HepG2 (cell line): ENCODE measurements around the gene MC1R. TPM values are rescaled to one million over a fixed set of nuclear protein-coding genes. Genes with fewer than 3 reads are reported as not detected.
A peak's percentile ranks its signal among the peaks of the same experiment; 100 is the strongest.

Experiments
- ATRX ChIP-seq: sonication (generic); formaldehyde crosslinking; IDR thresholded peaks from 2 replicates; pipeline ENCODE4 v1.4.0; 2020; ENCODE audit warnings: missing genetic modification reagents, borderline replicate concordance
- CHD4 ChIP-seq: fragments of 200-600 bp; sonication (generic); IDR thresholded peaks from 2 replicates; pipeline ENCODE4 v1.7.0; 2017; ENCODE audit warnings: mild to moderate bottlenecking, low read length, borderline replicate concordance
- FOXP1 ChIP-seq, 2 experiments: fragments of 450-650 bp in 1 of 2; IDR thresholded peaks; 2 replicates each; pipeline ENCODE4 v1.6.1; 2017 to 2018; ENCODE audit warnings: antibody characterized with exemption in 1 of 2
- HBP1 ChIP-seq: IDR thresholded peaks from 2 replicates; pipeline ENCODE4 v1.6.1; 2016; ENCODE audit warnings: low read depth, control low read depth
- HMGXB4 ChIP-seq, 2 experiments: sonication (generic) in 1 of 2; formaldehyde crosslinking in 1 of 2; IDR thresholded peaks; 2 replicates each; pipeline versions ENCODE4 v1.4.0 to v1.6.1; 2018 to 2020; ENCODE audit warnings: missing genetic modification reagents in 2 of 2, borderline replicate concordance in 1 of 2, low read depth in 1 of 2, mild to moderate bottlenecking in 1 of 2, missing biosample characterization in 1 of 2
- HNRNPK ChIP-seq: fragments of 200-400 bp; formaldehyde crosslinking; IDR thresholded peaks from 2 replicates; pipeline ENCODE4 v1.6.1; 2018; ENCODE audit warnings: low read length, low read depth, moderate library complexity, mild to moderate bottlenecking; ENCODE audit not compliant: poor library complexity, severe bottlenecking
- HOXA3 ChIP-seq: sonication (generic); formaldehyde crosslinking; IDR thresholded peaks from 2 replicates; pipeline ENCODE4 v1.5.0; 2020; ENCODE audit warnings: missing genetic modification reagents
- HOXA7 ChIP-seq: sonication (generic); formaldehyde crosslinking; IDR thresholded peaks from 2 replicates; pipeline ENCODE4 v1.8.1; 2022; ENCODE audit warnings: mild to moderate bottlenecking, missing genetic modification reagents, moderate library complexity
- NR2F6 ChIP-seq, 2 experiments: IDR thresholded peaks; 2 replicates each; pipeline ENCODE4 v1.6.1; 2016; ENCODE audit warnings: antibody characterized with exemption in 1 of 2, mild to moderate bottlenecking in 1 of 2
- POLR2G ChIP-seq: fragments of 200-400 bp; formaldehyde crosslinking; IDR thresholded peaks from 2 replicates; pipeline ENCODE4 v1.6.1; 2018; ENCODE audit warnings: mild to moderate bottlenecking, low read depth, low read length, moderate library complexity
- PTBP1 ChIP-seq: fragments of 200-400 bp; formaldehyde crosslinking; IDR thresholded peaks from 2 replicates; pipeline ENCODE4 v1.6.1; 2018; ENCODE audit warnings: low read length, low read depth; ENCODE audit not compliant: poor library complexity, severe bottlenecking
- TBP ChIP-seq: sonication (generic); formaldehyde crosslinking; IDR thresholded peaks from 2 replicates; pipeline ENCODE4 v1.5.0; 2020; ENCODE audit warnings: missing genetic modification reagents
- TSC22D2 ChIP-seq: sonication (generic); formaldehyde crosslinking; IDR thresholded peaks from 2 replicates; pipeline ENCODE4 v1.5.1; 2020; ENCODE audit warnings: missing genetic modification reagents, mild to moderate bottlenecking, borderline replicate concordance
- ZFP1 ChIP-seq: IDR thresholded peaks from 2 replicates; pipeline ENCODE4 v1.6.1; 2016
- ZFP36L2 ChIP-seq: sonication (generic); formaldehyde crosslinking; IDR thresholded peaks from 2 replicates; pipeline ENCODE4 v1.4.0; 2020; ENCODE audit warnings: missing genetic modification reagents
- ZNF382 ChIP-seq: sonication (generic); formaldehyde crosslinking; IDR thresholded peaks from 2 replicates; pipeline ENCODE4 v1.5.0; 2020; ENCODE audit warnings: missing genetic modification reagents, mild to moderate bottlenecking, borderline replicate concordance
- ZNF776 ChIP-seq: sonication (generic); formaldehyde crosslinking; IDR thresholded peaks from 2 replicates; pipeline ENCODE4 v1.4.0; 2020; ENCODE audit warnings: mild to moderate bottlenecking, missing genetic modification reagents
- ZNF784 ChIP-seq: sonication (generic); formaldehyde crosslinking; IDR thresholded peaks from 2 replicates; pipeline ENCODE4 v1.5.1; 2020; ENCODE audit warnings: missing genetic modification reagents, mild to moderate bottlenecking, borderline replicate concordance
- polyA plus RNA-seq, 8 experiments: library from polyadenylated mRNA; depleted of rRNA in 3 of 8; stranded (reverse) in 7 of 8; unstranded in 1 of 8; fragments of >200 nt; fragmentation: Illumina TruSeq in 4 of 8; extraction: Trizol in 4 of 8; gene quantifications; 2 replicates each; pipeline versions ENCODE4 v1.2.1 to v1.2.3, GENCODE V29; 2011 to 2016; ENCODE audit warnings: low read depth in 4 of 8, missing spikeins in 1 of 8, mixed read lengths in 1 of 8; ENCODE audit not compliant: insufficient read depth in 1 of 8
- total RNA-seq, 5 experiments: library from RNA; depleted of rRNA; stranded (reverse); fragments of >200 nt; fragmentation: Illumina TruSeq; extraction: Trizol; gene quantifications; 2 replicates each; pipeline ENCODE4 v1.2.3, GENCODE V29; 2016; ENCODE audit warnings: low read depth in 1 of 5
- TF ChIP-seq, protein P1 (sequence below): sonication (generic); formaldehyde crosslinking; IDR thresholded peaks from 2 replicates; pipeline ENCODE4 v1.5.0; 2020; ENCODE audit warnings: mild to moderate bottlenecking, missing genetic modification reagents
- TF ChIP-seq, protein P2 (sequence below): sonication (generic); formaldehyde crosslinking; IDR thresholded peaks from 2 replicates; pipeline ENCODE4 v1.8.1; 2023; ENCODE audit warnings: mild to moderate bottlenecking, missing genetic modification reagents

Gene MC1R
- total and polyA plus RNA-seq, 2 of the 13 experiments (the other 11 are each of a cell fraction or from before 2014, with no cell fraction given), result 9.1 to 14.8 TPM

- TF ChIP-seq HMGXB4 (CRISPR knock-in tag; IDR thresholded peaks at IDR 0.05; ENCODE audit: borderline replicate concordance in 1 of 2, low read depth in 1 of 2), result peak; percentile 83 to 93
- peak; percentile 65; the same call in 1 of the 2 replicates for TF ChIP-seq NR2F6 (IDR thresholded peaks at IDR 0.05)
- TF ChIP-seq NR2F6 (CRISPR knock-in tag; IDR thresholded peaks at IDR 0.05), result peak; percentile 95
- peak; percentile 97 for TF ChIP-seq TSC22D2
- TF ChIP-seq, protein P1, sequence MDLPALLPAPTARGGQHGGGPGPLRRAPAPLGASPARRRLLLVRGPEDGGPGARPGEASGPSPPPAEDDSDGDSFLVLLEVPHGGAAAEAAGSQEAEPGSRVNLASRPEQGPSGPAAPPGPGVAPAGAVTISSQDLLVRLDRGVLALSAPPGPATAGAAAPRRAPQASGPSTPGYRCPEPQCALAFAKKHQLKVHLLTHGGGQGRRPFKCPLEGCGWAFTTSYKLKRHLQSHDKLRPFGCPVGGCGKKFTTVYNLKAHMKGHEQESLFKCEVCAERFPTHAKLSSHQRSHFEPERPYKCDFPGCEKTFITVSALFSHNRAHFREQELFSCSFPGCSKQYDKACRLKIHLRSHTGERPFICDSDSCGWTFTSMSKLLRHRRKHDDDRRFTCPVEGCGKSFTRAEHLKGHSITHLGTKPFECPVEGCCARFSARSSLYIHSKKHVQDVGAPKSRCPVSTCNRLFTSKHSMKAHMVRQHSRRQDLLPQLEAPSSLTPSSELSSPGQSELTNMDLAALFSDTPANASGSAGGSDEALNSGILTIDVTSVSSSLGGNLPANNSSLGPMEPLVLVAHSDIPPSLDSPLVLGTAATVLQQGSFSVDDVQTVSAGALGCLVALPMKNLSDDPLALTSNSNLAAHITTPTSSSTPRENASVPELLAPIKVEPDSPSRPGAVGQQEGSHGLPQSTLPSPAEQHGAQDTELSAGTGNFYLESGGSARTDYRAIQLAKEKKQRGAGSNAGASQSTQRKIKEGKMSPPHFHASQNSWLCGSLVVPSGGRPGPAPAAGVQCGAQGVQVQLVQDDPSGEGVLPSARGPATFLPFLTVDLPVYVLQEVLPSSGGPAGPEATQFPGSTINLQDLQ (CRISPR knock-in tag), result peak; percentile 69; the same call in 1 of the 2 replicates
- TF ChIP-seq ZNF776 (CRISPR knock-in tag), result 0 out of 2 replicates have a peak, but pooled peaks have one; percentile 86
- peak; percentile 98 for TF ChIP-seq ZNF784 (CRISPR knock-in tag)
- no peak for TF ChIP-seq ZNF382 (CRISPR knock-in tag)
- peak; percentile 68 for TF ChIP-seq HNRNPK
- peak; percentile 94; the same call in 1 of the 2 replicates for TF ChIP-seq ZFP1 (CRISPR knock-in tag)
- 0 out of 2 replicates have a peak, but pooled peaks have one; percentile 84 for TF ChIP-seq ZFP36L2 (CRISPR knock-in tag)
- peak; percentile 75; the same call in 1 of the 2 replicates for TF ChIP-seq TBP (CRISPR knock-in tag)
- no peak for TF ChIP-seq ATRX (CRISPR knock-in tag)
- TF ChIP-seq HBP1 (CRISPR knock-in tag), result peak; percentile 97
- TF ChIP-seq, protein P2, sequence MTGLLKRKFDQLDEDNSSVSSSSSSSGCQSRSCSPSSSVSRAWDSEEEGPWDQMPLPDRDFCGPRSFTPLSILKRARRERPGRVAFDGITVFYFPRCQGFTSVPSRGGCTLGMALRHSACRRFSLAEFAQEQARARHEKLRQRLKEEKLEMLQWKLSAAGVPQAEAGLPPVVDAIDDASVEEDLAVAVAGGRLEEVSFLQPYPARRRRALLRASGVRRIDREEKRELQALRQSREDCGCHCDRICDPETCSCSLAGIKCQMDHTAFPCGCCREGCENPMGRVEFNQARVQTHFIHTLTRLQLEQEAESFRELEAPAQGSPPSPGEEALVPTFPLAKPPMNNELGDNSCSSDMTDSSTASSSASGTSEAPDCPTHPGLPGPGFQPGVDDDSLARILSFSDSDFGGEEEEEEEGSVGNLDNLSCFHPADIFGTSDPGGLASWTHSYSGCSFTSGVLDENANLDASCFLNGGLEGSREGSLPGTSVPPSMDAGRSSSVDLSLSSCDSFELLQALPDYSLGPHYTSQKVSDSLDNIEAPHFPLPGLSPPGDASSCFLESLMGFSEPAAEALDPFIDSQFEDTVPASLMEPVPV (CRISPR knock-in tag), result peak; percentile 98
- TF ChIP-seq HOXA3 (CRISPR knock-in tag), result peak; percentile 98
- peak; percentile 67 for TF ChIP-seq PTBP1
- peak; percentile 81 for TF ChIP-seq POLR2G
- TF ChIP-seq FOXP1 (IDR thresholded peaks at IDR 0.05), result no peak
- TF ChIP-seq FOXP1 (CRISPR knock-in tag; IDR thresholded peaks at IDR 0.05), result peak; percentile 86
- no peak for TF ChIP-seq CHD4
- peak; percentile 85; the same call in 1 of the 2 replicates for TF ChIP-seq HOXA7 (CRISPR knock-in tag)
Observed at GRCh38 chr16:89917773-89918452, 749 bp upstream of the MC1R start (continued).
